HL-60 (cell line): Measurements from ENCODE around the gene DLD.

Experiments used
- CTCF ChIP-seq: IDR thresholded peaks from one replicate; pipeline ENCODE4 v1.5.1; 2011; ENCODE audit warnings: low read length, control low read depth, inconsistent platforms; ENCODE audit not compliant: insufficient read depth
- GABPA ChIP-seq: IDR thresholded peaks from 2 replicates; pipeline ENCODE4 v1.6.1; 2012; ENCODE audit warnings: low read depth
- POLR2AphosphoS5 ChIP-seq: IDR thresholded peaks from 2 replicates; pipeline ENCODE4 v1.6.1; 2012; ENCODE audit warnings: low read depth
- REST ChIP-seq: IDR thresholded peaks from 2 replicates; pipeline ENCODE4 v1.6.1; 2012; ENCODE audit warnings: low read depth; ENCODE audit not compliant: insufficient replicate concordance

- TF ChIP-seq CTCF (no peak), REST (no peak), GABPA (no peak), POLR2AphosphoS5 (no peak)
These were observed 6.7 kb upstream of the DLD start for GRCh38 chr7:107884066-107884818.
